ENCODE results near the gene THAP5. TPM values are rescaled to one million over a fixed set of nuclear protein-coding genes. Genes with fewer than 3 reads are reported as not detected.
A peak's percentile ranks its signal among the peaks of the same experiment; 100 is the strongest.

Gene THAP5
- total RNA-seq, 1 donor from 2014 or later = 21.4 TPM

DNA sequence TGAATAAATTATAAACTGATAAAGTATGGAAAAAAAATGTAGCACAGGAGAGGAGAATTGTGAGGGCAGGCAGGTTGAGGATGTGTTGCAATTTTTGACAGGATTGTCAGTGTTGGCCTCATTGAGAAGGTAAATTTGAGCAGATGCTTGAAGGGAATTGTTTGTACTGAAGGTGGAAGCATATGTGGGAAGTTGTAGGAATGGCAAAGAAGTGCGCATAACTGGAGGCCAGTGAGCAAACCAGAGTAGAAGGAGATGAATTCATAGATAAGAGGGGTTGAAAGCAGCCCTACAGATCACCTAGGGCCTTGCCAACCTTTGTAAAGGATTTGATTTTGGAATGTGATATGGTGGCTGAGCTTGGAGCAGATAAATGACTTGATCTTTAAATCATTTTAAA is 6.6 kb upstream of the THAP5 start:
- no peak overlapping the region for H3K27ac Mint-ChIP-seq
- H3K9me3 Mint-ChIP-seq (ENCODE audit: low read depth) = peaks cover 9% of the 10 kb centered on the region
- H3K4me3 Mint-ChIP-seq (ENCODE audit: low read depth) = no peak overlapping the region
- DNase-seq (ENCODE audit: low spot score, unreplicated experiment) = no peak
- peaks cover 32% of the 10 kb centered on the region for H3K36me3 Mint-ChIP-seq (ENCODE audit: insufficient read depth)
- TF ChIP-seq, protein P1, sequence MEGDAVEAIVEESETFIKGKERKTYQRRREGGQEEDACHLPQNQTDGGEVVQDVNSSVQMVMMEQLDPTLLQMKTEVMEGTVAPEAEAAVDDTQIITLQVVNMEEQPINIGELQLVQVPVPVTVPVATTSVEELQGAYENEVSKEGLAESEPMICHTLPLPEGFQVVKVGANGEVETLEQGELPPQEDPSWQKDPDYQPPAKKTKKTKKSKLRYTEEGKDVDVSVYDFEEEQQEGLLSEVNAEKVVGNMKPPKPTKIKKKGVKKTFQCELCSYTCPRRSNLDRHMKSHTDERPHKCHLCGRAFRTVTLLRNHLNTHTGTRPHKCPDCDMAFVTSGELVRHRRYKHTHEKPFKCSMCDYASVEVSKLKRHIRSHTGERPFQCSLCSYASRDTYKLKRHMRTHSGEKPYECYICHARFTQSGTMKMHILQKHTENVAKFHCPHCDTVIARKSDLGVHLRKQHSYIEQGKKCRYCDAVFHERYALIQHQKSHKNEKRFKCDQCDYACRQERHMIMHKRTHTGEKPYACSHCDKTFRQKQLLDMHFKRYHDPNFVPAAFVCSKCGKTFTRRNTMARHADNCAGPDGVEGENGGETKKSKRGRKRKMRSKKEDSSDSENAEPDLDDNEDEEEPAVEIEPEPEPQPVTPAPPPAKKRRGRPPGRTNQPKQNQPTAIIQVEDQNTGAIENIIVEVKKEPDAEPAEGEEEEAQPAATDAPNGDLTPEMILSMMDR (IDR thresholded peaks at IDR 0.05; ENCODE audit: unreplicated experiment) = no peak
- H3K4me1 Mint-ChIP-seq (ENCODE audit: low read depth) = peaks cover 8% of the 10 kb centered on the region
- no peaks in the 10 kb centered on the region for H3K27me3 Mint-ChIP-seq

DNA sequence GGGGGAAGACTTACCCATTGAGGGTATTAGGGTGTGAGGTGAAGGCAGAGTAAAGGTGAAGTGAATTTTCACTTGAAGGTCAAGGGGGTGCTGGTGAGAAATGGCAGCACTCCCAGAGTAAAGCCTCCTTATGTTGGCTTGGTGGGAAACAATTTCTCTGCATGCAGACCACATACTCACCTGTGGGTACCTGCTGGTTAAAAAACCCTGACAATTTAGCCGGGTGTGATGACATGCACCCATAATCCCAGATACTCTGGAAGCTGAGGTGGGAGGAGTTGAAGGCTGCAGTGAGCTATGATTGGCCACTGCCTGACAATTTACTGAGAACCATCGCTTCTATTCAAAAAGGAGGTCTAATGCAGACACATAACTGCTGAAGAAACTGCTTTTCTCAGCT is 5.7 kb upstream of the THAP5 start:
- TF ChIP-seq, protein P1 (IDR thresholded peaks at IDR 0.05; ENCODE audit: unreplicated experiment) = no peak
- Mint-ChIP-seq H3K27ac (no peak overlapping the region), H3K4me1 (ENCODE audit: low read depth) (peaks cover 9% of the 10 kb centered on the region), H3K4me3 (ENCODE audit: low read depth) (no peak overlapping the region), H3K27me3 (no peaks in the 10 kb centered on the region), H3K9me3 (ENCODE audit: low read depth) (peaks cover 8% of the 10 kb centered on the region), H3K36me3 (ENCODE audit: insufficient read depth) (peaks cover 31% of the 10 kb centered on the region)
- DNase-seq (ENCODE audit: low spot score, unreplicated experiment) = no peak

DNA sequence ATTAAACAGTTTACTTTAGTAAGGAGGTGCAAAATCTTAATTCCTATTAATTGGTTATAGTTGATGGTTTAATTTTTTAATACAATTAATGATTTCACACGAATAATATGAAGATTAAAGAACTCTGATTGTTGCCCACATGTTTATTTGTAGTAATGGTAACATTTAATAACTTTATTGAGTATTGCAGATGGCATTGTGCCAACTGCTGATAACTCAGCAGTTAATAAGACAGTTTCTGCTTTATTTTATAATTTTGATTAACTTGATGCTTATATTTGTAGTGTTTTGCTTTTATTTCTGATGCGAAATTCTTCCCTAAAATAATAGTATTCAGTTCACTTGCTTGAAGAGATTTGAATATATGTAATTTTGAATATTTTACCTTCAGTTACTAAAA is 3.0 kb upstream of the THAP5 start:
- no peak overlapping the region for H3K27ac Mint-ChIP-seq
- DNase-seq (ENCODE audit: low spot score, unreplicated experiment) = no peak
- no peaks in the 10 kb centered on the region for H3K9me3 Mint-ChIP-seq (ENCODE audit: low read depth)
- H3K36me3 Mint-ChIP-seq (ENCODE audit: insufficient read depth) = peaks cover 16% of the 10 kb centered on the region
- H3K27me3 Mint-ChIP-seq = no peaks in the 10 kb centered on the region
- H3K4me1 Mint-ChIP-seq (ENCODE audit: low read depth) = peaks cover 23% of the 10 kb centered on the region
- no peak overlapping the region for H3K4me3 Mint-ChIP-seq (ENCODE audit: low read depth)
- TF ChIP-seq, protein P1 (IDR thresholded peaks at IDR 0.05; ENCODE audit: unreplicated experiment) = no peak

DNA sequence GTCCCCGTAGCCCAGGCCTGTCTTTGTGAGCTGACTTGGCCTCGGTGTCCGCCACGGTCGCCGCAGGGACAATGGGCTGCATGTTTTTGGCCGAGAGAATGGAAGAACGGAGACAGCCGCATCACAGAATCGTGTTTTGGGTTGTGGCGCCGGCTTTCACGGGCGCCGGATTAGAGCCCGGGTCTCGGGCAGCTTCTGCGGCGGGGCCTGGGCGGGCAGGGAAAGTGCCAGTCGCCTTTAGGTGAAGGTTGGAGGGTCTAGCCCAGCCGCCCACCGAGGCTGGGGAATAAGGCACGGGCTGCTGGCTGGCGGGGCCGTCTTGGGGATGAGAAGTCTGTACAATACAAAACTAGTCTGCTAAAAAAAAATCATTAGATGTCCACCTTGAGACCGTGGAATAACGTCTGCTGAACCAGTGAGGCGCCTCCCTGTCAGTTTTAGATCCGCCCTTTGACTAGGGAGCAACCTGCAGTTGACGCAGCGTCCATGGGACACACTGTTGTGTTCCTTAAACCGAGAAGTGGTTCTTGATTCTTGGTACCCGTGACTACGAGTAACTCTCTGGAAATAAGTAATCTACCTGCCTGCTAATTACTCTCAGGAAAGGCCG is 745 bp upstream of the THAP5 start:
- H3K27ac Mint-ChIP-seq = peak overlapping the region; percentile 100
- H3K36me3 Mint-ChIP-seq (ENCODE audit: insufficient read depth) = peaks cover 16% of the 10 kb centered on the region
- TF ChIP-seq, protein P1 (IDR thresholded peaks at IDR 0.05; ENCODE audit: unreplicated experiment) = no peak
- no peaks in the 10 kb centered on the region for H3K9me3 Mint-ChIP-seq (ENCODE audit: low read depth)
- no peaks in the 10 kb centered on the region for H3K27me3 Mint-ChIP-seq
- DNase-seq (ENCODE audit: low spot score, unreplicated experiment) = no peak
- H3K4me3 Mint-ChIP-seq (ENCODE audit: low read depth) = peak overlapping the region; percentile 95
- H3K4me1 Mint-ChIP-seq (ENCODE audit: low read depth) = peaks cover 23% of the 10 kb centered on the region

DNA sequence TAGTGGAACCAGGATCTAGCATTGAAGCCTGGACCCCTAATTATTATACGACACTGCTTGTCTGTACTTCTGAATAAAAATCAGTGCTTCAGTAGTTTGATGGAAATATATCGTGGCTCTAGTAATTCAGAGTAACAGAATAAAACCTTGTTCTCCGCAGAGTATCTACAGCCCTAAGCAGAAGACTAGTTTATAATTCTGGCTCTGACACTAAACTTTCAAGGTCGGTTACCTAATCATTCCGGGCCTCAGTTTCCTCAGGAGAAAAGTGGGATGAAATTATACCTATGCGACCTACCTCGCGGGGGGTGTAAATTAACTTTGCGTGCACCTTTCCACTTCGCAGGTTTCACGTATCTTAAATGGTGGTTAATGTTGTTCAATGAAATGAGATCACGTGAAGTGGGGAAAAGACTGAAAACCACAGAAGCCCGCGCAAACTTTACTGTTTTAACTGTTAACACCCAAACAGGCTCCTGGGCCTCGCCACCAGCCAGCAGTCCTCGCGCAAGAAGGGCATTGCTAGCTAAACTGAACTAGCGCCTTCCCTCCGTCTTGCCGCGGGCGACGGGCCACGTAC is 615 bp downstream of the THAP5 start:
- no peak for DNase-seq (ENCODE audit: low spot score, unreplicated experiment)
- peaks cover 23% of the 10 kb centered on the region for H3K4me1 Mint-ChIP-seq (ENCODE audit: low read depth)
- no peaks in the 10 kb centered on the region for H3K9me3 Mint-ChIP-seq (ENCODE audit: low read depth)
- H3K4me3 Mint-ChIP-seq (ENCODE audit: low read depth) = peak overlapping the region; percentile 95
- H3K27me3 Mint-ChIP-seq = no peaks in the 10 kb centered on the region
- TF ChIP-seq, protein P1 (IDR thresholded peaks at IDR 0.05; ENCODE audit: unreplicated experiment) = no peak
- peaks cover 23% of the 10 kb centered on the region for H3K36me3 Mint-ChIP-seq (ENCODE audit: insufficient read depth)
- H3K27ac Mint-ChIP-seq = peak overlapping the region; percentile 100
